Mucosa of stomach (tissue), 1 donor: ENCODE data around the gene NELFB.

ENCODE experiments used
- H3K27me3 ChIP-seq: one replicate; pipeline ENCODE4 v1.7.0; 2013; ENCODE audit warnings: mild to moderate bottlenecking, low read length; ENCODE audit not compliant: control insufficient read depth, insufficient read depth
- H3K36me3 ChIP-seq: one replicate; pipeline ENCODE4 v1.7.0; 2013; ENCODE audit warnings: low read length; ENCODE audit not compliant: control insufficient read depth, insufficient read depth
- H3K4me1 ChIP-seq: one replicate; pipeline ENCODE4 v1.7.0; 2013; ENCODE audit warnings: mild to moderate bottlenecking, low read length; ENCODE audit not compliant: control insufficient read depth, insufficient read depth
- H3K4me3 ChIP-seq: one replicate; pipeline ENCODE4 v1.7.0; 2013; ENCODE audit warnings: low read length
- H3K9ac ChIP-seq: one replicate; pipeline ENCODE4 v1.7.0; 2013; ENCODE audit warnings: mild to moderate bottlenecking, low read length, moderate library complexity
- H3K9me3 ChIP-seq: one replicate; pipeline ENCODE4 v1.7.0; 2013; ENCODE audit warnings: mild to moderate bottlenecking, low read length, moderate library complexity; ENCODE audit not compliant: control insufficient read depth
- donor health status: Pancreatic carcinoma.

NELFB gene

GRCh38 chr9:137280474-137281344 lies 25.6 kb downstream of the NELFB start:
- Histone ChIP-seq H3K4me1 (peaks cover 26% of the 10 kb centered on the region), H3K9me3 (no peaks in the 10 kb centered on the region), H3K4me3 (no peak overlapping the region), H3K9ac (no peak overlapping the region), H3K36me3 (no peaks in the 10 kb centered on the region), H3K27me3 (no peaks in the 10 kb centered on the region)

GRCh38 chr9:137281345-137282116 lies 26.4 kb downstream of the NELFB start:
- H3K27me3 ChIP-seq: no peaks in the 10 kb centered on the region
- no peak overlapping the region for H3K4me3 ChIP-seq
- no peaks in the 10 kb centered on the region for H3K36me3 ChIP-seq

GRCh38 chr9:137286975-137287383 lies 31.9 kb downstream of the NELFB start:
- Histone ChIP-seq H3K9ac (no peak overlapping the region), H3K4me1 (no peaks in the 10 kb centered on the region), H3K36me3 (no peaks in the 10 kb centered on the region), H3K27me3 (no peaks in the 10 kb centered on the region), H3K9me3 (no peaks in the 10 kb centered on the region), H3K4me3 (no peak overlapping the region)

More at GRCh38 chr9:137281345-137282116, 26.4 kb downstream of the NELFB start:
- Histone ChIP-seq H3K9me3 (no peaks in the 10 kb centered on the region), H3K4me1 (peaks cover 18% of the 10 kb centered on the region), H3K9ac (no peak overlapping the region)

- Histone ChIP-seq H3K9me3 (peaks cover 5% of the 10 kb centered on the region), H3K9ac (peak overlapping the region; percentile 42), H3K27me3 (peaks cover 23% of the 10 kb centered on the region), H3K4me3 (no peak overlapping the region), H3K4me1 (peaks cover 45% of the 10 kb centered on the region), H3K36me3 (no peaks in the 10 kb centered on the region)
Observed at GRCh38 chr9:137293094-137293481, 38.0 kb downstream of the NELFB start.

GRCh38 chr9:137293482-137294090 lies 38.5 kb downstream of the NELFB start:
- H3K27me3 ChIP-seq: peaks cover 28% of the 10 kb centered on the region

GRCh38 chr9:137294091-137294680 lies 39.1 kb downstream of the NELFB start:
- peak overlapping the region; percentile 50 for H3K9ac ChIP-seq
- peaks cover 56% of the 10 kb centered on the region for H3K4me1 ChIP-seq
- no peak overlapping the region for H3K4me3 ChIP-seq
- H3K36me3 ChIP-seq: no peaks in the 10 kb centered on the region
- H3K27me3 ChIP-seq: peaks cover 33% of the 10 kb centered on the region
- peaks cover 5% of the 10 kb centered on the region for H3K9me3 ChIP-seq

More at GRCh38 chr9:137293482-137294090, 38.5 kb downstream of the NELFB start:
- peaks cover 5% of the 10 kb centered on the region for H3K9me3 ChIP-seq
- H3K36me3 ChIP-seq: no peaks in the 10 kb centered on the region
- peaks cover 50% of the 10 kb centered on the region for H3K4me1 ChIP-seq
- peak overlapping the region; percentile 42 for H3K9ac ChIP-seq
- H3K4me3 ChIP-seq: no peak overlapping the region

- no peak overlapping the region for H3K4me3 ChIP-seq
- no peaks in the 10 kb centered on the region for H3K36me3 ChIP-seq
- no peak overlapping the region for H3K9ac ChIP-seq
- peaks cover 5% of the 10 kb centered on the region for H3K9me3 ChIP-seq
- peaks cover 34% of the 10 kb centered on the region for H3K27me3 ChIP-seq
- peaks cover 60% of the 10 kb centered on the region for H3K4me1 ChIP-seq
Observed at GRCh38 chr9:137294681-137295237, 39.6 kb downstream of the NELFB start.

GRCh38 chr9:137295238-137295811 lies 40.2 kb downstream of the NELFB start:
- H3K9me3 ChIP-seq: peaks cover 5% of the 10 kb centered on the region
- H3K4me1 ChIP-seq: peaks cover 66% of the 10 kb centered on the region
- peaks cover 38% of the 10 kb centered on the region for H3K27me3 ChIP-seq
- no peaks in the 10 kb centered on the region for H3K36me3 ChIP-seq
- no peak overlapping the region for H3K4me3 ChIP-seq
- no peak overlapping the region for H3K9ac ChIP-seq

- H3K4me3 ChIP-seq: no peak overlapping the region
- H3K9me3 ChIP-seq: peaks cover 5% of the 10 kb centered on the region
- peaks cover 73% of the 10 kb centered on the region for H3K4me1 ChIP-seq
- peaks cover 41% of the 10 kb centered on the region for H3K27me3 ChIP-seq
- H3K9ac ChIP-seq: peak overlapping the region; percentile 15
- H3K36me3 ChIP-seq: no peaks in the 10 kb centered on the region
Observed at GRCh38 chr9:137295849-137296669, 40.9 kb downstream of the NELFB start.

GRCh38 chr9:137296670-137297664 lies 41.8 kb downstream of the NELFB start:
- Histone ChIP-seq H3K9me3 (peaks cover 5% of the 10 kb centered on the region), H3K27me3 (peaks cover 41% of the 10 kb centered on the region), H3K4me3 (no peak overlapping the region), H3K4me1 (peaks cover 73% of the 10 kb centered on the region), H3K9ac (peak overlapping the region; percentile 17), H3K36me3 (no peaks in the 10 kb centered on the region)
